ENCODE measurements around the gene BMI1.
A peak's percentile ranks its signal among the peaks of the same experiment; 100 is the strongest.

Gene BMI1

DNA sequence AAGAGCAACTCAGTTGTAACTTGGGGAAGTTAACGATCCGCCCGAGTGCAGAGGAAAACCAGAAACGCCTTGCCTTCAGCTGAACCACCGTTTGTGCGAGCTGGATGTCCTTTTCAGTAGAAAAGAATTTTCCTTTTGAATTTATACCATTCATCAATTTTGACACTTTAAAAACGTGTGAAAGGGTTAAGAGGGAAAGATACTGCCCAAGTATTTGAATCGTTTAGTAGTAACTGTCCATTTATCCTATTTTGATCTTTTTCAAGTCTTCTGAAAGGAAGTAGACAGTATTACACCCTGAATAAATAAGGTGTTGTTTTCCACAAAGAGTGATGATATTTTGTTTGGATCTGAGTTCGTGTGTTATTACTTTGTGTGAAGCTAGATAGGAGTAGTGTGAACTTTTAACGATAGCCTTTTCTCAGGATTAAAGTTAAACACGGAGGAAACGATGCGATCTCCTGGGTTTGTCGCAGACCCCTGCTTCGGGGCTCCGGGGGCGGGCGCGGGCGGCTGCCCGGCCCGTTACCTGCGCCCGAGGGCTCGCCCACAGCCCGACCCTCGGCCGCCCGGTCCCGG, 830 bp upstream of the BMI1 start:
- Histone ChIP-seq H3K27me3 (replicated peaks; ENCODE audit: control insufficient read depth, insufficient read depth, low read length) (no peaks in the 10 kb centered on the region), H3K36me3 (ENCODE audit: control insufficient read depth, insufficient read depth, low read length) (no peaks in the 10 kb centered on the region), H3K4me3 (replicated peaks; ENCODE audit: low read depth, low read length) (peak overlapping the region; percentile 80)
- no peak for TF ChIP-seq CTCF (IDR thresholded peaks at IDR 0.05; ENCODE audit: insufficient read depth, low read length, poor library complexity, severe bottlenecking)
- DNase-seq (ENCODE audit: extremely low read depth, insufficient read length), result no peak

GRCh38 chr10:22321156-22321923, 441 bp downstream of the BMI1 start:
- no peak for TF ChIP-seq CTCF (IDR thresholded peaks at IDR 0.05; ENCODE audit: insufficient read depth, low read length, poor library complexity, severe bottlenecking)
- Histone ChIP-seq H3K27me3 (replicated peaks; ENCODE audit: control insufficient read depth, insufficient read depth, low read length) (no peaks in the 10 kb centered on the region), H3K36me3 (ENCODE audit: control insufficient read depth, insufficient read depth, low read length) (no peaks in the 10 kb centered on the region), H3K4me3 (replicated peaks; ENCODE audit: low read depth, low read length) (peak overlapping the region; percentile 80)
- peak; percentile 85 for DNase-seq (ENCODE audit: extremely low read depth, insufficient read length)

- TF ChIP-seq CTCF (IDR thresholded peaks at IDR 0.05; ENCODE audit: insufficient read depth, low read length, poor library complexity, severe bottlenecking), result no peak
- H3K27me3 ChIP-seq (replicated peaks; ENCODE audit: control insufficient read depth, insufficient read depth, low read length), result no peaks in the 10 kb centered on the region
- H3K4me3 ChIP-seq (replicated peaks; ENCODE audit: low read depth, low read length), result peak overlapping the region; percentile 79
- DNase-seq (ENCODE audit: extremely low read depth, insufficient read length), result peak; percentile 51
- no peaks in the 10 kb centered on the region for H3K36me3 ChIP-seq (ENCODE audit: control insufficient read depth, insufficient read depth, low read length)
Measured at GRCh38 chr10:22321924-22322640, 1.2 kb downstream of the BMI1 start.

- H3K36me3 ChIP-seq (ENCODE audit: control insufficient read depth, insufficient read depth, low read length), result no peaks in the 10 kb centered on the region
- TF ChIP-seq CTCF (IDR thresholded peaks at IDR 0.05; ENCODE audit: insufficient read depth, low read length, poor library complexity, severe bottlenecking), result no peak
- peak overlapping the region; percentile 79 for H3K4me3 ChIP-seq (replicated peaks; ENCODE audit: low read depth, low read length)
- no peaks in the 10 kb centered on the region for H3K27me3 ChIP-seq (replicated peaks; ENCODE audit: control insufficient read depth, insufficient read depth, low read length)
- no peak for DNase-seq (ENCODE audit: extremely low read depth, insufficient read length)
Measured at GRCh38 chr10:22322641-22323160, 1.8 kb downstream of the BMI1 start.

DNA sequence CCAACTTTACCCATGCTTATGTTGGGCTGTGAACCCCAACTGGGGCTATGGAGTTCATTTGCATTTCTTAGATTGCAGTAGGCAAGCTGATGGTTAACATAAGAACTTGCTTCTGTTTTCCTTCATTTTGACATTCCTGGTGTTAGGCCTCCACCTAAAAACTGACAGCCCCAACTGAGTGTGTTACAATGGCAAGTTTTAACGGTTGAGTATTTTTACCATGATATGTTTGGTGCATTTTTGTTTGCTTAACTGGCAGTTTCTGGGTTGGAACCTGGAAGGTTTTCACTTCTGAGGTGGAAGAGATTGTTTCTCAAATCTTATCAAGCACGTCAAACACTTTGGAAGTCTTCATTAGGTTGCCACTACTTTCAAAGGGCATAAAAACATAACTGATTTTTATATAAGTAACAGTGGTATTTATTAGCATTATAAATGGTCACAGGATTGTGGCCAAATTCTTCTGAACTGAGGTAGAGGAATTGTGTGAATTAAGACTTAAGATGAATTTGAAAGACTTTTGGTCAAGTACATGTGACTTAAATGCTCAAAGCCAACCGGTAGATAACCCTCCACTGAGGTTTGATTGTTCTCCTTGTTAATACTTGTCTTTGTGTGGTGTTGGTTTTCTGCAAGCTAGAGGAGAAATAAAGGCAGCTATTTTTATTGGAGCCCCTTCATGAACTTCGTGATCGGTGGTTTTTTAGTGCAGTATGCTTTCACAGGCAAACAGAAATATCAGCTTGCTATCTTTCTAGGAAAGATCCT, 2.8 kb downstream of the BMI1 start:
- Histone ChIP-seq H3K36me3 (ENCODE audit: control insufficient read depth, insufficient read depth, low read length) (no peaks in the 10 kb centered on the region), H3K27me3 (replicated peaks; ENCODE audit: control insufficient read depth, insufficient read depth, low read length) (no peaks in the 10 kb centered on the region)

More for the DNA sequence above, 2.8 kb downstream of the BMI1 start:
- TF ChIP-seq CTCF (IDR thresholded peaks at IDR 0.05; ENCODE audit: insufficient read depth, low read length, poor library complexity, severe bottlenecking), result no peak
- DNase-seq (ENCODE audit: extremely low read depth, insufficient read length), result no peak
- H3K4me3 ChIP-seq (replicated peaks; ENCODE audit: low read depth, low read length), result no peak overlapping the region
